Measurements from ENCODE around the gene ICAM2.

- TF ChIP-seq CTCF (IDR thresholded peaks at IDR 0.05) (no peak), POLR2AphosphoS5 (IDR thresholded peaks at IDR 0.05) (no peak), POLR2A (IDR thresholded peaks at IDR 0.05) (no peak)
These were observed 36.2 kb downstream of the ICAM2 start for GRCh38 chr17:63984236-63984635.
